Thoracic aorta (tissue), 2 donors: Measurements from ENCODE around the gene RBPJ. TPM values are rescaled to one million over a fixed set of nuclear protein-coding genes. Genes with fewer than 3 reads are reported as not detected.

Source experiments
- ATAC-seq: fragments of 150-250 bp; one replicate; pipeline ENCODE4 v1.8.0; 2017; ENCODE audit warnings: low read depth; ENCODE audit not compliant: insufficient number of reproducible peaks, low FRiP score
- DNase-seq: peaks from one replicate; pipeline ENCODE4 v3.0.0-alpha.2; 2020; ENCODE audit warnings: low spot score
- H3K27ac ChIP-seq, 2 donors: fragments of 200-600 bp; sonication (generic); 1 replicate in 1 of 2; 2 replicates in 1 of 2; pipeline ENCODE4 v1.5.1; 2016; ENCODE audit warnings: mild to moderate bottlenecking in 2 of 2, moderate library complexity in 2 of 2
- H3K27me3 ChIP-seq: fragments of 200-600 bp; sonication (generic); replicated peaks from 2 replicates; pipeline ENCODE4 v1.6.0; 2016; ENCODE audit warnings: mild to moderate bottlenecking; ENCODE audit not compliant: insufficient read depth
- H3K36me3 ChIP-seq: fragments of 200-600 bp; sonication (generic); one replicate; pipeline ENCODE4 v1.5.1; 2016
- H3K4me1 ChIP-seq, 2 donors: fragments of 200-600 bp; sonication (generic); 1 replicate in 1 of 2; 2 replicates in 1 of 2; pipeline versions ENCODE4 v1.5.1 to v1.6.0; 2016; ENCODE audit warnings: low read depth in 2 of 2, mild to moderate bottlenecking in 1 of 2; ENCODE audit not compliant: control insufficient read depth in 1 of 2
- H3K4me3 ChIP-seq: fragments of 200-600 bp; sonication (generic); 2 replicates; pipeline ENCODE4 v1.5.1; 2016; ENCODE audit warnings: mild to moderate bottlenecking
- H3K9me3 ChIP-seq: fragments of 200-600 bp; sonication (generic); 2 replicates; pipeline ENCODE4 v1.5.1; 2016
- CTCF ChIP-seq: fragments of 200-600 bp; sonication (generic); IDR thresholded peaks from one replicate; pipeline ENCODE4 v1.5.1; 2019; ENCODE audit warnings: antibody characterized with exemption
- total RNA-seq, 2 donors: library from RNA; depleted of rRNA; stranded (reverse); fragments of >200 nt; gene quantifications; one replicate each; pipeline versions ENCODE4 v1.1.0 to v1.2.3, GENCODE V29; 2016

The RBPJ gene
- total RNA-seq, 2 donors from 2014 or later: 63.4 to 82.6 TPM

DNA sequence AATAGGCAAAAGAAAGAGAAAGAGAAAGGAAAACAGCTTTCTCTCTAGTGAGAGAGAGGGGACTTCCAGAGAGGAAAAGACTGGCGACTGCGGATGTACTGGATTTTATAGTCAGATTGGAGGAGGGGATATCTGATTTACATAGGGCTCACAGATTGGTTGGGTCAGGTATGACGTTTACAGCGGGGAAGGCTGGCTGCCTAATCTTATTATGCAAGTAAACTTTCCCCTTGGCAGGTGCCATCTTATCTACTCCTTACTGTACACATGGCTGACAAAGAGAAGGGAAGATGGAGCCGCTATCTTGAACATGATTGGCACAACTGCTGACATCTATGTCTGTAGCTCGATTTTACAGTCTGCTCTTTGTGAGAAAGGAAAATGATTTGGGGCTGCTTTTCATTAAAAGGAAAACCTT is 25.4 kb downstream of the RBPJ start:
- DNase-seq (no peak), ATAC-seq (no peak)
- Histone ChIP-seq H3K27ac (no peak overlapping the region), H3K27me3 (no peaks in the 10 kb centered on the region), H3K36me3 (no peaks in the 10 kb centered on the region), H3K4me3 (peak overlapping the region; percentile 9), H3K9me3 (no peaks in the 10 kb centered on the region), H3K4me1 (peaks cover 25 to 29% of the 10 kb centered on the region in 2 donors)
- no peak for TF ChIP-seq CTCF

GRCh38 chr4:26349496-26349895 is 28.7 kb downstream of the RBPJ start:
- Histone ChIP-seq H3K27ac (no peak overlapping the region), H3K27me3 (no peaks in the 10 kb centered on the region), H3K9me3 (no peaks in the 10 kb centered on the region), H3K4me1 (peaks cover 11 to 14% of the 10 kb centered on the region in 2 donors), H3K36me3 (no peaks in the 10 kb centered on the region), H3K4me3 (no peak overlapping the region)
- no peak for TF ChIP-seq CTCF
- ATAC-seq: no peak
- DNase-seq: no peak

DNA sequence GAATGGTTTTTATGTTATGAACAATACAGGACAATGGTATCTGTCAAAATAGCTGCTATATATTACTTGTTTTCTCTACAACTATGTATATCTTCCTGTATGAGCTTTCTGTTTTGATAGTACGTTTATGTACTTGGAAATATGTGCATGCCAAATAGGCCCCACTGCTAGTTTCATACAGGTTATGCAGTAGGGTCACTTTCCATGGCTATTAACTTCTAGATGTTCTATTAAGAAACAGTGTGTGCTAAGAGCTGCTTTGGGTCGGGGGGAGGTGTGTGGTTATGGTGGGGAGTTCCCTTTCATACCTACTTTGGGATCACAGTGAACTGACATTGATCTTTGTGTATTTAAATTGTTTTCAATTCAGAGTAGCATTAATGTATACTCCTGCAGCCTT is 30.9 kb downstream of the RBPJ start:
- TF ChIP-seq CTCF: no peak
- H3K9me3 ChIP-seq: no peaks in the 10 kb centered on the region
- no peaks in the 10 kb centered on the region for H3K27me3 ChIP-seq
- no peaks in the 10 kb centered on the region for H3K36me3 ChIP-seq
- no peak for ATAC-seq
- peaks cover 8 to 15% of the 10 kb centered on the region in 2 donors for H3K4me1 ChIP-seq
- DNase-seq: no peak
- no peak overlapping the region for H3K27ac ChIP-seq
- H3K4me3 ChIP-seq: no peak overlapping the region

DNA sequence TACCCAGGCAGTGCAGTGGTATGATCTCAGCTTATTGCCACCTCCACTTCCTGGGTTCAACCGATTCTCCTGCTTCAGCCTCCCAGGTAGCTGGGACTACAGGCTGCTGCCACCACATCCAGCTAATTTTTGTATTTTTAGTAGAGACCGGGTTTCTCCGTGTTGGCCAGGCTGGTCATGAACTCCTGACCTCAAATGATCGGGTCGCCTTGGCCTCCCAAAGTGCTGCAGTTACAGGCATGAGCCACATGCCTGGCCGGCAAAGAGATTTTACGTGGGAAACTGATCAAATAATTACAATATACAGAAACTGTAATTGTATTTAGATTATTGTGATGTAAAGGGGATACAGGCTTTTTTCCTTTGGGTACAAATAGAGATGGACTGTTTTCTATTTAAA is 33.7 kb downstream of the RBPJ start:
- ATAC-seq (no peak), DNase-seq (no peak)
- H3K27me3 ChIP-seq: no peaks in the 10 kb centered on the region
- TF ChIP-seq CTCF: no peak
- H3K4me1 ChIP-seq: peaks cover 8 to 15% of the 10 kb centered on the region in 2 donors
- H3K9me3 ChIP-seq: no peaks in the 10 kb centered on the region
- H3K4me3 ChIP-seq: no peak overlapping the region
- H3K36me3 ChIP-seq: no peaks in the 10 kb centered on the region
- no peak overlapping the region for H3K27ac ChIP-seq

GRCh38 chr4:26355392-26356052 is 34.7 kb downstream of the RBPJ start:
- no peak for TF ChIP-seq CTCF
- H3K27ac ChIP-seq: no peak overlapping the region
- H3K36me3 ChIP-seq: no peaks in the 10 kb centered on the region
- no peaks in the 10 kb centered on the region for H3K9me3 ChIP-seq
- no peak for DNase-seq
- no peak overlapping the region for H3K4me3 ChIP-seq
- H3K4me1 ChIP-seq: peaks cover 8 to 15% of the 10 kb centered on the region in 2 donors
- H3K27me3 ChIP-seq: no peaks in the 10 kb centered on the region
- ATAC-seq: no peak
